Measurements from ENCODE around the gene SYTL3. TPM values are rescaled to one million over a fixed set of nuclear protein-coding genes. Genes with fewer than 3 reads are reported as not detected.

SYTL3 gene
- total and polyA plus RNA-seq, 7 donors = 1.7 to 17.3 (median 4.1) TPM

GRCh38 chr6:158771399-158772152, 121.7 kb downstream of the SYTL3 start:
- H3K27ac ChIP-seq = no peak overlapping the region
- WGBS, 3 donors = 90 to 93% (median 92%) methylated on average over 16 of the region's 16 CpGs
- H3K4me1 ChIP-seq = no peaks in the 10 kb centered on the region
- peaks cover 3 to 80% of the 10 kb centered on the region in 2 donors for H3K36me3 ChIP-seq (ENCODE audit: insufficient read depth in 1 of 2, low read depth in 1 of 2)
- no peaks in the 10 kb centered on the region for H3K27me3 ChIP-seq (ENCODE audit: insufficient read depth in 3 of 3, low read length in 2 of 3)
- TF ChIP-seq CTCF (IDR thresholded peaks at IDR 0.05) = no peak
- H3K9me3 ChIP-seq = no peaks in the 10 kb centered on the region
- no peak for DNase-seq
- intact Hi-C loops (cut with DNase I) = no loop called here
- ATAC-seq = peak in 1 of 4 donors; percentile 5
- H3K4me3 ChIP-seq = no peak overlapping the region

GRCh38 chr6:158772172-158772571, 122.3 kb downstream of the SYTL3 start:
- Histone ChIP-seq H3K27ac (no peak overlapping the region), H3K9me3 (no peaks in the 10 kb centered on the region), H3K27me3 (ENCODE audit: insufficient read depth in 3 of 3, low read length in 2 of 3) (no peaks in the 10 kb centered on the region), H3K4me1 (no peaks in the 10 kb centered on the region), H3K4me3 (no peak overlapping the region), H3K36me3 (ENCODE audit: insufficient read depth in 1 of 2, low read depth in 1 of 2) (peaks cover 3 to 77% of the 10 kb centered on the region in 2 donors)
- DNase-seq (no peak), ATAC-seq (no peak)
- intact Hi-C loops (cut with DNase I) = no loop called here
- 83 to 95% (median 89%) methylated on average over 11 of the region's 11 CpGs for WGBS, 3 donors
- no peak for TF ChIP-seq CTCF (IDR thresholded peaks at IDR 0.05)

- H3K27me3 ChIP-seq (ENCODE audit: insufficient read depth in 3 of 3, low read length in 2 of 3) = no peaks in the 10 kb centered on the region
- ATAC-seq (peak in 1 of 4 donors; percentile 31), DNase-seq (no peak)
- no peak for TF ChIP-seq CTCF (IDR thresholded peaks at IDR 0.05)
- no peaks in the 10 kb centered on the region for H3K4me1 ChIP-seq
- intact Hi-C loops (cut with DNase I) = no loop called here
- no peak overlapping the region for H3K4me3 ChIP-seq
- H3K9me3 ChIP-seq = no peaks in the 10 kb centered on the region
- 67 to 78% (median 68%) methylated on average over 6 of the region's 6 CpGs for WGBS, 3 donors
- peaks cover 3 to 69% of the 10 kb centered on the region in 2 donors for H3K36me3 ChIP-seq (ENCODE audit: insufficient read depth in 1 of 2, low read depth in 1 of 2)
- no peak overlapping the region for H3K27ac ChIP-seq
These were observed 123.1 kb downstream of the SYTL3 start for GRCh38 chr6:158772851-158773371.

- H3K27ac ChIP-seq = no peak overlapping the region
- WGBS, 3 donors = 89 to 92% (median 89%) methylated on average over 21 of the region's 21 CpGs
- intact Hi-C loops (cut with DNase I) = no loop called here
These were observed 124.0 kb downstream of the SYTL3 start for GRCh38 chr6:158773581-158774449.

More at GRCh38 chr6:158773581-158774449, 124.0 kb downstream of the SYTL3 start:
- ATAC-seq = no peak
- no peak for DNase-seq
- H3K4me1 ChIP-seq = no peaks in the 10 kb centered on the region
- H3K36me3 ChIP-seq (ENCODE audit: insufficient read depth in 1 of 2, low read depth in 1 of 2) = peaks cover 0 to 64% of the 10 kb centered on the region in 2 donors
- H3K27me3 ChIP-seq (ENCODE audit: insufficient read depth in 3 of 3, low read length in 2 of 3) = no peaks in the 10 kb centered on the region
- TF ChIP-seq CTCF (IDR thresholded peaks at IDR 0.05) = no peak
- no peak overlapping the region for H3K4me3 ChIP-seq
- no peaks in the 10 kb centered on the region for H3K9me3 ChIP-seq

All from psoas muscle (tissue), 8 donors.